ENCODE results near the gene SCN4A.

Gene SCN4A

DNA sequence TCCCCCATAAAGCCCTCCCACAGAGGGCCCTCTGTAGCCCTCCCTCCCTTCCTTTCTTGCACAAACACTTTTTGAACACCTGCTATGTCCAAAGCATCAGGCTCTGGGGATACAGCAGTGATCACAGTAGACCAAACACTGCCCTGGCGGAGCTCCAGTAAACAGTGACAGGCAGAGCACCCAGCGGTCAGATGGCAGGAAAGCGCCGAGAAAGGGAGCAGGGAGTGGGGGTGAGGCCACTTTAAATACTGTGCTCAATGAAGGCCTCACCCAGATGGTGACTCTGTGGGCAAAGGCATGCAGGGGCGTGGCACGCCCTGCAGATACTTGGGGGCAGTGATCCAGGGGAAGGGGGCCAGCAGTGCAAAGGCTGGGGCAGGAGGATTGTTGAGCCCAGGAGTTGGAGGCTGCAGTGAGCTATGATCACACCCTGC, 33.0 kb upstream of the SCN4A start:
- H3K36me3 Mint-ChIP-seq (ENCODE audit: low read depth) = peaks cover 17% of the 10 kb centered on the region
- no peak overlapping the region for H3K4me3 Mint-ChIP-seq
- no peaks in the 10 kb centered on the region for H3K27me3 Mint-ChIP-seq (ENCODE audit: low read depth)
- H3K27ac Mint-ChIP-seq = no peak overlapping the region
- H3K4me1 Mint-ChIP-seq (ENCODE audit: low read depth) = peaks cover 8% of the 10 kb centered on the region
- no peaks in the 10 kb centered on the region for H3K9me3 Mint-ChIP-seq

DNA sequence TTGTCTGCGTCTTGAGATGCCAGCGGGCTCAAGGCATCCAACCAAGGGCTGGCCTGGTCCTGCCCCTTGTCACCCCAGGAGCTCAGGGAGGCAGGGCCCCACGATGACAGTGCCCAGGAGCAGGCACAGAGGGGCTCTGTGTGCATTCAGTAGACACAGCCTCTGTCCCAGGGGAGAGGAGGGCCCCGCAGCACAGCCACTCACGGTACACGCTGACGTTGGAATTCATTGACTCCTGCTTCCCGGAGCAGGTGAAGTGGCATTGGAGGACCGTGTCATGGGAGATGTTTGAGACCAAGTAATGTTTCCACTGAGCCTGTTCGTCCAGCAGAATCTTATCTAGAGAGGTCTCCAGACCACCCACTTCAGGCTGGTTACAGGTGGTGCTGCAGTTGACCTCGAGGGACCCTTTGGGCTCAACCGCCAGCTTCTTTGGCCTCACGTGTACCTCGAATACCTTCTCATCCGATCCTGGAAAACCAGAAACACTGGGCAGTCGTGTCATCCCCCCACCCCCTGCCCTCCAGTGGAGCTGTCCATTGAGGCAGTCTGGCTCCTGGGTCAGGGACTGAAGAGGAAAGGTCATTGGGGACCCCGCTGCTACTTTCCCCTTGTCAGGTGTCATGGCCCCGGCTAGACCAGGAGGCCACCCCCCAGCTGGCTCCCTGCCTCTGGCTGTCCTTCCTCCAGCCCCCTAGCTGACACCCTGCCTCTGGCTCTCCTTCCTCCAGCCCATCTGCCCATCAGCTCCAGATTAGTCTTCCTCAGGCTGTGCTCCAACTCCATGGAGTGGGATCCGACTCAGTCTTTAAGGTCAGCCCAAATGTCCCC, 32.4 kb upstream of the SCN4A start:
- Mint-ChIP-seq H3K4me1 (ENCODE audit: low read depth) (peaks cover 7% of the 10 kb centered on the region), H3K4me3 (no peak overlapping the region), H3K27ac (no peak overlapping the region), H3K9me3 (no peaks in the 10 kb centered on the region), H3K36me3 (ENCODE audit: low read depth) (peaks cover 15% of the 10 kb centered on the region), H3K27me3 (ENCODE audit: low read depth) (no peaks in the 10 kb centered on the region)

DNA sequence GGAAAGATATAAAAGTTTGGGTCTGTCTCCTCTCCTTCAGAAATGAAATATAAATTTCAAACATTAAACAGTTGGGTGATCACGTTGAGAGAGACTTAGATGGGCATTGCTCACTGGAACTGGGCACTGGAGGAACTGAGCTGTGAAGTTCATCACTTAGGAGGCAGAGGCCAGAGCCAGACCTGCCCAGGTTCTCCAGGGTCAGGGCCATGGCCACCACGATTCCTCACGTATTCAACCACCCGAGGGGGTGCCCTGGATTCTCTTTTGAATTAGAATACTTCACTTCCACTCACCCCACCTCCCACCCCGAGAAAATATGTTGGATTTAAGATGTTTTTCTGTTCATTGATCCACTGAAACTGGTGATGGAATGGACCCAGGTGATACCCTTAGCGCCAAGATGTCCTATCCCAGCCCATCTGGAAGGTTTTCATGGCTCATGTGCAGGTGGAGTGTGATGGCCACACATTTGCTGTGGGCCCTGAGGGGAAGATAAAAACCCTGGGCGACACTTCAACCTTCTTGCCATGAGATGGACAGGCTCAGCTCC, 31.6 kb upstream of the SCN4A start:
- Mint-ChIP-seq H3K27me3 (ENCODE audit: low read depth) (no peaks in the 10 kb centered on the region), H3K4me1 (ENCODE audit: low read depth) (peaks cover 8% of the 10 kb centered on the region), H3K27ac (no peak overlapping the region), H3K9me3 (no peaks in the 10 kb centered on the region), H3K36me3 (ENCODE audit: low read depth) (peaks cover 10% of the 10 kb centered on the region), H3K4me3 (no peak overlapping the region)

- Mint-ChIP-seq H3K9me3 (no peaks in the 10 kb centered on the region), H3K36me3 (ENCODE audit: low read depth) (peaks cover 10% of the 10 kb centered on the region), H3K4me3 (no peak overlapping the region), H3K27me3 (ENCODE audit: low read depth) (no peaks in the 10 kb centered on the region), H3K27ac (no peak overlapping the region), H3K4me1 (ENCODE audit: low read depth) (peaks cover 10% of the 10 kb centered on the region)
Observed at GRCh38 chr17:64003526-64004121, 30.9 kb upstream of the SCN4A start.

- Mint-ChIP-seq H3K4me3 (no peak overlapping the region), H3K4me1 (ENCODE audit: low read depth) (peaks cover 9% of the 10 kb centered on the region), H3K27ac (no peak overlapping the region), H3K36me3 (ENCODE audit: low read depth) (peaks cover 9% of the 10 kb centered on the region), H3K27me3 (ENCODE audit: low read depth) (no peaks in the 10 kb centered on the region), H3K9me3 (no peaks in the 10 kb centered on the region)
Observed at GRCh38 chr17:64002658-64003525, 30.2 kb upstream of the SCN4A start.

DNA sequence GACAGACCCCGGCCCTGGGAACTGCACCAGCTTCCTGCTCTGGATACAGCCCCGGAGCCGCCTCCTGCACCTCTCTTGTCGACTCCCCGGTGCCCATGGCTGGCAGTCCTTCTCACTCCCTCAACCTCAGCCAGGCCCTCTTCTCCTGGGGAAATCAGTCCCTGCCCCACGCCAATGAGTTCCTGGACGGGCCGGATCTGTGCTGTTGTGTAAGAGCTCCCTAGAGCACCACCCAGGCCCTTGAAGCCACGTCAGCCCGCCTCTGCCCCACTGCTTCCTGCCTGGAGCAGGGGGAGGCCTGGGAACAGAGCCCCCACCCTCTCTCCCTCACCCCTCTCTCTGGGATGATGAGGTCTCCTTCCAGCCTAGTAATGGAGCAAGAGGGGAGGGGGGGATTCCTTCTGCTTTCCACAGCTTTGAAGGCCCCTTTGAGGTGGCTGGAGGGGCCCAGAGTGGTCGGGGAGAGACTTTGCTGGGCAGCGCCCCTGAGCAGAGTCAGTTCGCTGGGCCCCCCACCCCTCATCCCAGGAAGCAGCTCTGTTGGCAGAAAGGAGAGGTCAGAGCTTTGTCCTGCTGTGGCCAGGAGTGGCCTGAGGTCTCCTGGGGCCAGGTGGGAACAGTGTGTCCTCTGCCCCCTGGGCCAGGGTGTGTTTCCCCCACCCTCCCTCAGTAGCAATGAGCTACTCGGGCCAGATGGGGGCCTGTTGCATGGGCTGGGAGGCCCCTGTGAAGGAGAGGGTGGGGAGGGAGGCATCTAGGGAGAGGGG, 29.2 kb upstream of the SCN4A start:
- H3K4me3 Mint-ChIP-seq = no peak overlapping the region
- peaks cover 8% of the 10 kb centered on the region for H3K36me3 Mint-ChIP-seq (ENCODE audit: low read depth)
- H3K27me3 Mint-ChIP-seq (ENCODE audit: low read depth) = peaks cover 2% of the 10 kb centered on the region
- H3K4me1 Mint-ChIP-seq (ENCODE audit: low read depth) = peaks cover 17% of the 10 kb centered on the region
- H3K27ac Mint-ChIP-seq = no peak overlapping the region
- no peaks in the 10 kb centered on the region for H3K9me3 Mint-ChIP-seq

DNA sequence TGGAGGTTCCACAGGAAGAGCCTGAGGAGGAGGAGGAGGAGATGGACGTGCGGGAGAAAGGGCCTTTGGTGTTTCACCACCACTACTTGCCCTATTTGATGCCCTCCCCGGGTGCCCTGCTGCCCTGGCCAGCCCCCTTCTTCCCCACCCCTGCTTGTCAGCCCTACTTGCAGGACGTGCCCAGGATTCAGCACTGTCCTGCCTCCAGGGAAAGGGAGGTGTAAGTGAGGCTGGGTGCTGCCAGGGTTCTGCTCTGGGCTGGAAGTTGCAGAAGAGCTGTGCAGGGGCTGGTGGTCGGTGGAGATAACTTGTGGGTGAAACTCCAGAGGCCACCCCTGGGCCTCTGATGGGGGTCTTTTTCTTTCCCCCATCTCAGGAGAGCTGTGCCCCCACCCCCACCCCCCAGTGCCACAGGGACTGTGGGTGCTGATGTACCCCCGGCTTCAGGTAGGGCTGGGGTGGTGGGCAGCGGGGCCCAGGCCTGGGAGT, 28.4 kb upstream of the SCN4A start:
- H3K4me1 Mint-ChIP-seq (ENCODE audit: low read depth) = peaks cover 20% of the 10 kb centered on the region
- no peaks in the 10 kb centered on the region for H3K9me3 Mint-ChIP-seq
- H3K36me3 Mint-ChIP-seq (ENCODE audit: low read depth) = peaks cover 8% of the 10 kb centered on the region
- H3K27me3 Mint-ChIP-seq (ENCODE audit: low read depth) = peaks cover 6% of the 10 kb centered on the region
- no peak overlapping the region for H3K27ac Mint-ChIP-seq
- H3K4me3 Mint-ChIP-seq = no peak overlapping the region

- Mint-ChIP-seq H3K4me1 (ENCODE audit: low read depth) (peaks cover 25% of the 10 kb centered on the region), H3K9me3 (no peaks in the 10 kb centered on the region), H3K27ac (no peak overlapping the region), H3K36me3 (ENCODE audit: low read depth) (peaks cover 2% of the 10 kb centered on the region), H3K27me3 (ENCODE audit: low read depth) (peaks cover 11% of the 10 kb centered on the region), H3K4me3 (peak overlapping the region; percentile 28)
Observed at GRCh38 chr17:63999680-64000531, 27.2 kb upstream of the SCN4A start.

DNA sequence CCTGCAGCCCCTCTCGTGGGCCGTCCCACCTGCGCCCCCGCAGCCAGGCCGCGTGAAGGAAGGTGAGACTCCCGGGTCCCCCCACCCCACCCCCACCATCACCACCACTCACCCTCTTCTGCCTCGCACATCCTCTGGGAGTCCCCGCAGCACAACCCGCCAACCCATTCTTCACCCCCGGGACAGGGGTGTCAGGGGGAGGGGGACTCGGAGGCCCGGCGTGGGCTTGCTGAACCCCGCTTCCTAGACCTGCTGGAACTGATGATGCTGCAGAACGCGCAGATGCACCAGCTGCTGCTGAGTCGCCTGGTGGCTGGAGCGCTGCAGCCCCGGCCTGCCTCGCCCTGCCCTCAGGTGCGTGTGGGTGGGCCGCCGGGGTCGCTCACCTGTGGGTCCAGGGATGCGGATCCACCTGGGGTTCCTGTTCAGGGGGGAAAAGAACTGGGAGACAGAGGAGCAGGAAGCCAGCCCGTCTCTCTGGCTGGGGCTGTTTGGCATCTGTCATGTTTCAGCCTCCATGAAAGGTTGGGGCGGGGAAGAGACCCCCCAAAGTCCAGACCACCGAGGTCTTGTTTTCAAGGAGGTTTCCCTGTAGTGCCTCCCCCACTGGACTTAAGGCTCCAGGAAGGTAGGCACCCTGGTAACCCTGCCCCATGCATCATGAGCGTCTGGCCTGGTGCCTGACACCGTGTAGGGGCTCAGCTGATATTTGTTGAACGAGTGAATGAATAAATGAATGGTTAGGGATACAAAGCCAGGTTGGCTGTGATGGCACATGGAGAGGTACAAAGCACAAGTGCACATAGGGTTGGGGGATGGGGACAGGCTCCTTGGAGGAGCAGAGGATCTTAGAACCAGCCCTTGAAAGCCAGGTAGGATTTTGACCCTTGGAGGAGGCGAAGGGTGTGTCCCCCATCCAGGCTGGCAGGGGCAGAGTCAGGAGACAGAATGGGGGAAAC, 26.3 kb upstream of the SCN4A start:
- H3K36me3 Mint-ChIP-seq (ENCODE audit: low read depth) = peaks cover 2% of the 10 kb centered on the region
- H3K4me1 Mint-ChIP-seq (ENCODE audit: low read depth) = peaks cover 28% of the 10 kb centered on the region
- H3K4me3 Mint-ChIP-seq = peak overlapping the region; percentile 80
- no peaks in the 10 kb centered on the region for H3K9me3 Mint-ChIP-seq
- peaks cover 11% of the 10 kb centered on the region for H3K27me3 Mint-ChIP-seq (ENCODE audit: low read depth)
- no peak overlapping the region for H3K27ac Mint-ChIP-seq

DNA sequence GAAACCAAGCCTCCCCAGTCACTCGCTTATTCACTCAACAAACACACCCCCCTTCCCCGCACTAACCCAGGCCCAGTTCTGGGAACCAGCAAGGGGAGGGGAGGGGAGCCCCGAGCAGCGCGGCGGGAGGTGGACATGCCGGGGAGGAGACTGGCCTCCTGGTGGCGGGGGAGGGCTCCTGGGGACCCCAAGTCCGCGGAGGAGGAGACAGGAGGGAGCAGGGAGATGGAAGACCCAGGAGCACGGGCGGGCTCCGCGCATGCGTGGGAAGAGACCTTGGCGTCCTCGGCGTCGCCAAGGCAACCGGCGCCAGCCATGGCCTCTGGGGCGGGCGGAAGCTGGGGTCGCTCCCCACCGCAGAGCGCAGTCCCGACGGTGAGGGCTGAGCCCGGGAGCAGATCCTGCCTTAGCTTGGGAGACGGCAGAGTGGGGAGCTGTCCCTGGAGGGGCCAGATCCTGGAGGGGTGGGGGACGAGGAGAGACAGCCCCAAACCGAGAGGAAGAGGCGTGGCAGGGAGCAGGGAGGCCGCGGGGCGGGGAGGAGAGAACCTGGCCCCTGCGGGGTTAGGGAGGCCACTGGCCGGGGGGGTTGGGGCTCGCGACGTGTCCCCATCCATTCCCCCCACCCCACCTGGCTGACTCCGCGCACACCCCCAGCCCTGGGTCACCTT, 25.5 kb upstream of the SCN4A start, which contains the start of gene PRR29:
Gene PRR29 (plus strand): TSS at position 302 of the 671 bp plus-strand sequence. CDS start 14 bp downstream, at position 316.
- Mint-ChIP-seq H3K4me3 (peak within 1 kb of the TSS; percentile 86), H3K27me3 (ENCODE audit: low read depth) (peaks cover 11% of the 10 kb centered on the region), H3K27ac (peak within 1 kb of the TSS; percentile 68), H3K9me3 (no peaks in the 10 kb centered on the region), H3K4me1 (ENCODE audit: low read depth) (peaks cover 34% of the 10 kb centered on the region), H3K36me3 (ENCODE audit: low read depth) (peaks cover 2% of the 10 kb centered on the region)

DNA sequence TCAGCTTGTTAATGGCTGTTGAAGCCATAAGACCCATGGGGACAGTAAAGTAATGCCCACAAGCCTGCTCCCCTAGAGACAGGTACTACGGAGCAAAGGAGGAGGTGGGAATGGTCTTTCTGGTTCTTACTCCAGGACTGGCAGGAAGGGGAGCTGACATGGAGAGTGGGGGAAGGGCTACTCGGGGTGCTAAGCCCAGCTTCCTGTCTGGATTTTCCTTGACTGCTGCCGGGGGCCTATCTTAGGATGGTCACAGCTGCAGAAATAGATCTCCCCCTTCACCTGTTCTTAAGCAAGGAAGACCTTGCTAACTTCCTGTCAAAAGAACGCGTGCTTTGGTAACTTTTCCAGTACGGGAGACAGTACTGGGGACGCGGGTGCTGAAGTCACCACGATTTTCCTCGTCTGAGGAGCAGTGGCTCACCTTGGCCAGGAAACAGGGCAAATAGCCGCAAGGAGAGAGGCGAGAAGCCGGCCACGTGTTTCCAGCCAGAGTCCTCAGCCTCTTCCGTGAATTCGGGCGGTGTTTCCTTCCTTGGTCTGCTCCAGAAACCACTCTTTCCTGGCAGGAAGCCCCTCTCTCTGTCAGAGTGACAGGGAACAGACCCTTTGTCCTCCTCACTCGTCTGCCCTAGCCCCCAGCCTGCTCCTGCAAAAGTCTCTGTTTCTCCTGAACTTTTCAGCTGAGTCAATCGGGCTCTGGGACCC, 24.8 kb upstream of the SCN4A start:
- H3K36me3 Mint-ChIP-seq (ENCODE audit: low read depth) = no peaks in the 10 kb centered on the region
- H3K4me3 Mint-ChIP-seq = peak overlapping the region; percentile 86
- H3K27ac Mint-ChIP-seq = peak overlapping the region; percentile 68
- no peaks in the 10 kb centered on the region for H3K9me3 Mint-ChIP-seq
- H3K27me3 Mint-ChIP-seq (ENCODE audit: low read depth) = peaks cover 15% of the 10 kb centered on the region
- H3K4me1 Mint-ChIP-seq (ENCODE audit: low read depth) = peaks cover 37% of the 10 kb centered on the region

All from T-helper 1 cell treated with Interleukin-12 subunit alpha and Interleukin-12 subunit beta and Interleukin-4 antibody, amounts not matched to agents 30 μg/mL and 1 μg/mL, for 36 hours (primary cell).